ENCODE data around the gene CLCNKA. TPM values are rescaled to one million over a fixed set of nuclear protein-coding genes. Genes with fewer than 3 reads are reported as not detected.

The CLCNKA gene
- polyA plus RNA-seq, 1 donor from 2014 or later, result not detected

GRCh38 chr1:16066245-16066644, 44.4 kb downstream of the CLCNKA start:
- H3K36me3 Mint-ChIP-seq, result peaks cover 1% of the 10 kb centered on the region

GRCh38 chr1:16067127-16067768, 45.4 kb downstream of the CLCNKA start:
- Mint-ChIP-seq H3K9me3 (no peaks in the 10 kb centered on the region), H3K4me3 (no peak overlapping the region), H3K27me3 (peaks cover 20% of the 10 kb centered on the region), H3K4me1 (peaks cover 0 to 4% (median 0%) of the 10 kb centered on the region in 3 donors), H3K27ac (no peak overlapping the region), H3K36me3 (peaks cover 1% of the 10 kb centered on the region)

More at GRCh38 chr1:16066245-16066644, 44.4 kb downstream of the CLCNKA start:
- peaks cover 0 to 4% (median 0%) of the 10 kb centered on the region in 3 donors for H3K4me1 Mint-ChIP-seq
- peaks cover 17% of the 10 kb centered on the region for H3K27me3 Mint-ChIP-seq
- no peak overlapping the region for H3K27ac Mint-ChIP-seq
- H3K9me3 Mint-ChIP-seq, result no peaks in the 10 kb centered on the region
- H3K4me3 Mint-ChIP-seq, result no peak overlapping the region

GRCh38 chr1:16067933-16068332, 46.1 kb downstream of the CLCNKA start:
- no peaks in the 10 kb centered on the region for H3K9me3 Mint-ChIP-seq
- H3K36me3 Mint-ChIP-seq, result peaks cover 1% of the 10 kb centered on the region
- H3K4me1 Mint-ChIP-seq, result peaks cover 0 to 4% (median 0%) of the 10 kb centered on the region in 3 donors
- H3K27me3 Mint-ChIP-seq, result peaks cover 20% of the 10 kb centered on the region
- H3K4me3 Mint-ChIP-seq, result no peak overlapping the region
- no peak overlapping the region for H3K27ac Mint-ChIP-seq

- Mint-ChIP-seq H3K36me3 (peaks cover 1% of the 10 kb centered on the region), H3K4me1 (peaks cover 0 to 4% (median under 1%) of the 10 kb centered on the region in 3 donors), H3K9me3 (no peaks in the 10 kb centered on the region), H3K27me3 (peaks cover 20% of the 10 kb centered on the region), H3K4me3 (no peak overlapping the region), H3K27ac (no peak overlapping the region)
Measured at GRCh38 chr1:16068356-16069270, 46.8 kb downstream of the CLCNKA start.

- H3K4me3 Mint-ChIP-seq, result no peak overlapping the region
- no peaks in the 10 kb centered on the region for H3K9me3 Mint-ChIP-seq
- H3K4me1 Mint-ChIP-seq, result peaks cover 4 to 10% (median 9%) of the 10 kb centered on the region in 3 donors
- peaks cover 16% of the 10 kb centered on the region for H3K27me3 Mint-ChIP-seq
- no peak overlapping the region for H3K27ac Mint-ChIP-seq
- no peaks in the 10 kb centered on the region for H3K36me3 Mint-ChIP-seq
Measured at GRCh38 chr1:16070640-16071355, 49.0 kb downstream of the CLCNKA start.

GRCh38 chr1:16071614-16072013, 49.8 kb downstream of the CLCNKA start:
- H3K9me3 Mint-ChIP-seq, result no peaks in the 10 kb centered on the region
- H3K27ac Mint-ChIP-seq, result no peak overlapping the region
- H3K4me3 Mint-ChIP-seq, result peak overlapping the region in 1 of 4 donors; percentile 40
- H3K4me1 Mint-ChIP-seq, result peaks cover 4 to 10% (median 9%) of the 10 kb centered on the region in 3 donors
- peaks cover 1% of the 10 kb centered on the region for H3K36me3 Mint-ChIP-seq
- peaks cover 19% of the 10 kb centered on the region for H3K27me3 Mint-ChIP-seq

GRCh38 chr1:16072095-16072494, 50.3 kb downstream of the CLCNKA start:
- Mint-ChIP-seq H3K9me3 (no peaks in the 10 kb centered on the region), H3K4me3 (peak overlapping the region in 3 of 4 donors; percentile 40 to 74 (median 46)), H3K36me3 (peaks cover 1% of the 10 kb centered on the region), H3K27ac (no peak overlapping the region), H3K27me3 (peaks cover 19% of the 10 kb centered on the region), H3K4me1 (peaks cover 4 to 10% (median 9%) of the 10 kb centered on the region in 3 donors)

- Mint-ChIP-seq H3K36me3 (peaks cover 1% of the 10 kb centered on the region), H3K27me3 (peaks cover 15% of the 10 kb centered on the region), H3K9me3 (no peaks in the 10 kb centered on the region), H3K4me3 (peak overlapping the region in 1 of 4 donors; percentile 37), H3K4me1 (peaks cover 4 to 10% (median 9%) of the 10 kb centered on the region in 3 donors), H3K27ac (no peak overlapping the region)
Measured at GRCh38 chr1:16072616-16073484, 51.0 kb downstream of the CLCNKA start.

GRCh38 chr1:16073490-16074119, 51.8 kb downstream of the CLCNKA start, which contains the start of gene FAM131C:
Gene FAM131C (minus strand): TSS chr1:16073651. CDS start chr1:16073442, 209 bp downstream.
- peak within 1 kb of the TSS; percentile 74 to 93 (median 85) for H3K4me3 Mint-ChIP-seq
- peaks cover 15% of the 10 kb centered on the region for H3K27me3 Mint-ChIP-seq
- no peaks in the 10 kb centered on the region for H3K9me3 Mint-ChIP-seq
- peaks cover 4 to 10% (median 10%) of the 10 kb centered on the region in 3 donors for H3K4me1 Mint-ChIP-seq
- peaks cover 1% of the 10 kb centered on the region for H3K36me3 Mint-ChIP-seq
- H3K27ac Mint-ChIP-seq, result no peak within 1 kb of the TSS

- Mint-ChIP-seq H3K27me3 (peaks cover 15% of the 10 kb centered on the region), H3K27ac (no peak overlapping the region), H3K4me3 (peak overlapping the region; percentile 74 to 93 (median 85)), H3K9me3 (no peaks in the 10 kb centered on the region), H3K4me1 (peaks cover 9 to 16% (median 16%) of the 10 kb centered on the region in 3 donors), H3K36me3 (peaks cover 1% of the 10 kb centered on the region)
Measured at GRCh38 chr1:16074217-16074616, 52.4 kb downstream of the CLCNKA start.

GRCh38 chr1:16075337-16076030, 53.6 kb downstream of the CLCNKA start:
- no peaks in the 10 kb centered on the region for H3K9me3 Mint-ChIP-seq
- no peak overlapping the region for H3K27ac Mint-ChIP-seq
- H3K4me1 Mint-ChIP-seq, result peaks cover 10 to 16% (median 14%) of the 10 kb centered on the region in 3 donors
- H3K27me3 Mint-ChIP-seq, result peaks cover 15% of the 10 kb centered on the region
- no peak overlapping the region for H3K4me3 Mint-ChIP-seq
- peaks cover 1% of the 10 kb centered on the region for H3K36me3 Mint-ChIP-seq

- no peak overlapping the region for H3K27ac Mint-ChIP-seq
- no peaks in the 10 kb centered on the region for H3K9me3 Mint-ChIP-seq
- no peak overlapping the region for H3K4me3 Mint-ChIP-seq
- peaks cover 15% of the 10 kb centered on the region for H3K27me3 Mint-ChIP-seq
- peaks cover 10 to 16% (median 14%) of the 10 kb centered on the region in 3 donors for H3K4me1 Mint-ChIP-seq
- H3K36me3 Mint-ChIP-seq, result peaks cover 1% of the 10 kb centered on the region
Measured at GRCh38 chr1:16076031-16076864, 54.4 kb downstream of the CLCNKA start.
